ENCODE results near the gene ARF1. TPM values are rescaled to one million over a fixed set of nuclear protein-coding genes. Genes with fewer than 3 reads are reported as not detected.
A peak's percentile ranks its signal among the peaks of the same experiment; 100 is the strongest.

Gene ARF1
- polyA plus RNA-seq, 2 donors = 180 to 295 TPM

- Histone ChIP-seq H3K27me3 (ENCODE audit: control insufficient read depth in 1 of 2, insufficient read depth in 2 of 2, low read length in 2 of 2) (no peaks in the 10 kb centered on the region), H3K4me1 (ENCODE audit: control insufficient read depth in 2 of 2, insufficient read depth in 2 of 2, low read length in 1 of 2) (peaks cover 11 to 12% of the 10 kb centered on the region in 2 donors), H3K36me3 (ENCODE audit: control insufficient read depth in 2 of 2, insufficient read depth in 2 of 2, low read length in 1 of 2) (peaks cover 4 to 40% of the 10 kb centered on the region in 2 donors), H3K27ac (ENCODE audit: low read depth in 2 of 2, low read length in 1 of 2) (no peak overlapping the region), H3K9me3 (ENCODE audit: control insufficient read depth in 2 of 2, insufficient read depth in 1 of 2, low read depth in 1 of 2, low read length in 1 of 2) (peaks cover 3 to 4% of the 10 kb centered on the region in 2 donors), H3K4me3 (ENCODE audit: low read depth in 1 of 2, low read length in 2 of 2) (no peak overlapping the region)
- 67 to 70% methylated on average over 4 of the region's 4 CpGs for WGBS, 2 donors
These were observed 16.8 kb downstream of the ARF1 start for GRCh38 chr1:228099331-228099732.

GRCh38 chr1:228100822-228101613, 18.5 kb downstream of the ARF1 start:
- peaks cover 9 to 10% of the 10 kb centered on the region in 2 donors for H3K4me1 ChIP-seq (ENCODE audit: control insufficient read depth in 2 of 2, insufficient read depth in 2 of 2, low read length in 1 of 2)

GRCh38 chr1:228101614-228101993, 19.1 kb downstream of the ARF1 start:
- H3K9me3 ChIP-seq (ENCODE audit: control insufficient read depth in 2 of 2, insufficient read depth in 1 of 2, low read depth in 1 of 2, low read length in 1 of 2) = no peaks in the 10 kb centered on the region
- peak overlapping the region; percentile 71 to 87 for H3K4me3 ChIP-seq (ENCODE audit: low read depth in 1 of 2, low read length in 2 of 2)
- peaks cover 7 to 44% of the 10 kb centered on the region in 2 donors for H3K36me3 ChIP-seq (ENCODE audit: control insufficient read depth in 2 of 2, insufficient read depth in 2 of 2, low read length in 1 of 2)
- H3K27ac ChIP-seq (ENCODE audit: low read depth in 2 of 2, low read length in 1 of 2) = peak overlapping the region in 1 of 2 donors; percentile 73
- WGBS, 2 donors = 29 to 34% methylated on average over 15 of the region's 15 CpGs
- peaks cover 8 to 10% of the 10 kb centered on the region in 2 donors for H3K4me1 ChIP-seq (ENCODE audit: control insufficient read depth in 2 of 2, insufficient read depth in 2 of 2, low read length in 1 of 2)
- H3K27me3 ChIP-seq (ENCODE audit: control insufficient read depth in 1 of 2, insufficient read depth in 2 of 2, low read length in 2 of 2) = no peaks in the 10 kb centered on the region

More at GRCh38 chr1:228100822-228101613, 18.5 kb downstream of the ARF1 start:
- no peaks in the 10 kb centered on the region for H3K9me3 ChIP-seq (ENCODE audit: control insufficient read depth in 2 of 2, insufficient read depth in 1 of 2, low read depth in 1 of 2, low read length in 1 of 2)
- H3K4me3 ChIP-seq (ENCODE audit: low read depth in 1 of 2, low read length in 2 of 2) = no peak overlapping the region
- peak overlapping the region in 1 of 2 donors; percentile 73 for H3K27ac ChIP-seq (ENCODE audit: low read depth in 2 of 2, low read length in 1 of 2)
- WGBS, 2 donors = 72 to 74% methylated on average over 12 of the region's 12 CpGs
- peaks cover 5 to 42% of the 10 kb centered on the region in 2 donors for H3K36me3 ChIP-seq (ENCODE audit: control insufficient read depth in 2 of 2, insufficient read depth in 2 of 2, low read length in 1 of 2)
- no peaks in the 10 kb centered on the region for H3K27me3 ChIP-seq (ENCODE audit: control insufficient read depth in 1 of 2, insufficient read depth in 2 of 2, low read length in 2 of 2)

- H3K27ac ChIP-seq (ENCODE audit: low read depth in 2 of 2, low read length in 1 of 2) = peak overlapping the region; percentile 92 to 99
- H3K4me3 ChIP-seq (ENCODE audit: low read depth in 1 of 2, low read length in 2 of 2) = peak overlapping the region; percentile 71 to 87
- H3K36me3 ChIP-seq (ENCODE audit: control insufficient read depth in 2 of 2, insufficient read depth in 2 of 2, low read length in 1 of 2) = peaks cover 7 to 40% of the 10 kb centered on the region in 2 donors
- peaks cover 7 to 8% of the 10 kb centered on the region in 2 donors for H3K4me1 ChIP-seq (ENCODE audit: control insufficient read depth in 2 of 2, insufficient read depth in 2 of 2, low read length in 1 of 2)
- WGBS, 2 donors = 3 to 4% methylated on average over 54 to 73 of the region's 73 CpGs
- H3K27me3 ChIP-seq (ENCODE audit: control insufficient read depth in 1 of 2, insufficient read depth in 2 of 2, low read length in 2 of 2) = no peaks in the 10 kb centered on the region
- no peaks in the 10 kb centered on the region for H3K9me3 ChIP-seq (ENCODE audit: control insufficient read depth in 2 of 2, insufficient read depth in 1 of 2, low read depth in 1 of 2, low read length in 1 of 2)
These were observed 19.7 kb downstream of the ARF1 start for GRCh38 chr1:228101994-228102790.

GRCh38 chr1:228102791-228103620, 20.5 kb downstream of the ARF1 start, which contains the start of gene C1orf35:
Gene C1orf35, minus strand, starts transcription at chr1:228103325. Its CDS starts 98 bp downstream, at chr1:228103227.
- Histone ChIP-seq H3K36me3 (ENCODE audit: control insufficient read depth in 2 of 2, insufficient read depth in 2 of 2, low read length in 1 of 2) (peaks cover 7 to 37% of the 10 kb centered on the region in 2 donors), H3K27me3 (ENCODE audit: control insufficient read depth in 1 of 2, insufficient read depth in 2 of 2, low read length in 2 of 2) (no peaks in the 10 kb centered on the region), H3K4me1 (ENCODE audit: control insufficient read depth in 2 of 2, insufficient read depth in 2 of 2, low read length in 1 of 2) (peaks cover 5 to 8% of the 10 kb centered on the region in 2 donors), H3K4me3 (ENCODE audit: low read depth in 1 of 2, low read length in 2 of 2) (peak within 1 kb of the TSS; percentile 71 to 87), H3K9me3 (ENCODE audit: control insufficient read depth in 2 of 2, insufficient read depth in 1 of 2, low read depth in 1 of 2, low read length in 1 of 2) (no peaks in the 10 kb centered on the region), H3K27ac (ENCODE audit: low read depth in 2 of 2, low read length in 1 of 2) (peak within 1 kb of the TSS; percentile 92 to 99)
- WGBS, 2 donors = 0% methylated on average over 77 to 104 of the region's 104 CpGs

- H3K27ac ChIP-seq (ENCODE audit: low read depth in 2 of 2, low read length in 1 of 2) = no peak overlapping the region
- H3K4me1 ChIP-seq (ENCODE audit: control insufficient read depth in 2 of 2, insufficient read depth in 2 of 2, low read length in 1 of 2) = peaks cover 8% of the 10 kb centered on the region in 2 donors
- no peaks in the 10 kb centered on the region for H3K27me3 ChIP-seq (ENCODE audit: control insufficient read depth in 1 of 2, insufficient read depth in 2 of 2, low read length in 2 of 2)
- H3K4me3 ChIP-seq (ENCODE audit: low read depth in 1 of 2, low read length in 2 of 2) = no peak overlapping the region
- no peaks in the 10 kb centered on the region for H3K9me3 ChIP-seq (ENCODE audit: control insufficient read depth in 2 of 2, insufficient read depth in 1 of 2, low read depth in 1 of 2, low read length in 1 of 2)
- 63 to 67% methylated on average over 7 of the region's 7 CpGs for WGBS, 2 donors
- peaks cover 7 to 23% of the 10 kb centered on the region in 2 donors for H3K36me3 ChIP-seq (ENCODE audit: control insufficient read depth in 2 of 2, insufficient read depth in 2 of 2, low read length in 1 of 2)
These were observed 22.2 kb downstream of the ARF1 start for GRCh38 chr1:228104526-228105269.

- peaks cover 7 to 19% of the 10 kb centered on the region in 2 donors for H3K36me3 ChIP-seq (ENCODE audit: control insufficient read depth in 2 of 2, insufficient read depth in 2 of 2, low read length in 1 of 2)
- no peaks in the 10 kb centered on the region for H3K27me3 ChIP-seq (ENCODE audit: control insufficient read depth in 1 of 2, insufficient read depth in 2 of 2, low read length in 2 of 2)
- no peak overlapping the region for H3K27ac ChIP-seq (ENCODE audit: low read depth in 2 of 2, low read length in 1 of 2)
- WGBS, 2 donors = 80 to 85% methylated on average over 9 of the region's 9 CpGs
- H3K4me3 ChIP-seq (ENCODE audit: low read depth in 1 of 2, low read length in 2 of 2) = no peak overlapping the region
- H3K4me1 ChIP-seq (ENCODE audit: control insufficient read depth in 2 of 2, insufficient read depth in 2 of 2, low read length in 1 of 2) = peaks cover 8% of the 10 kb centered on the region in 2 donors
- H3K9me3 ChIP-seq (ENCODE audit: control insufficient read depth in 2 of 2, insufficient read depth in 1 of 2, low read depth in 1 of 2, low read length in 1 of 2) = no peaks in the 10 kb centered on the region
These were observed 22.9 kb downstream of the ARF1 start for GRCh38 chr1:228105270-228105995.

GRCh38 chr1:228105996-228106799, 23.7 kb downstream of the ARF1 start:
- Histone ChIP-seq H3K9me3 (ENCODE audit: control insufficient read depth in 2 of 2, insufficient read depth in 1 of 2, low read depth in 1 of 2, low read length in 1 of 2) (no peaks in the 10 kb centered on the region), H3K4me3 (ENCODE audit: low read depth in 1 of 2, low read length in 2 of 2) (no peak overlapping the region), H3K36me3 (ENCODE audit: control insufficient read depth in 2 of 2, insufficient read depth in 2 of 2, low read length in 1 of 2) (peaks cover 2 to 14% of the 10 kb centered on the region in 2 donors), H3K4me1 (ENCODE audit: control insufficient read depth in 2 of 2, insufficient read depth in 2 of 2, low read length in 1 of 2) (peaks cover 8% of the 10 kb centered on the region in 2 donors), H3K27ac (ENCODE audit: low read depth in 2 of 2, low read length in 1 of 2) (no peak overlapping the region), H3K27me3 (ENCODE audit: control insufficient read depth in 1 of 2, insufficient read depth in 2 of 2, low read length in 2 of 2) (no peaks in the 10 kb centered on the region)
- 85 to 87% methylated on average over 8 of the region's 8 CpGs for WGBS, 2 donors

All from esophagus (tissue), 2 donors.